HepG2 (cell line): Measurements from ENCODE around the gene DLG4. TPM values are rescaled to one million over a fixed set of nuclear protein-coding genes. Genes with fewer than 3 reads are reported as not detected.

Source experiments
- ARID3A ChIP-seq: IDR thresholded peaks from 2 replicates; pipeline ENCODE4 v1.6.1; 2012; ENCODE audit warnings: low read depth, low read length, improper control_type of control experiment
- HNRNPK ChIP-seq: fragments of 200-400 bp; formaldehyde crosslinking; IDR thresholded peaks from 2 replicates; pipeline ENCODE4 v1.6.1; 2018; ENCODE audit warnings: low read length, low read depth, moderate library complexity, mild to moderate bottlenecking; ENCODE audit not compliant: poor library complexity, severe bottlenecking
- ISL2 ChIP-seq: sonication (generic); formaldehyde crosslinking; IDR thresholded peaks from 2 replicates; pipeline ENCODE4 v1.5.0; 2020; ENCODE audit warnings: missing genetic modification reagents
- KDM3A ChIP-seq: IDR thresholded peaks from 2 replicates; pipeline ENCODE4 v1.6.1; 2018; ENCODE audit warnings: low read depth, missing compliant biosample characterization
- LCORL ChIP-seq, 2 experiments: fragments of 450-650 bp in 1 of 2; sonication (generic) in 1 of 2; formaldehyde crosslinking in 1 of 2; IDR thresholded peaks; 2 replicates each; pipeline versions ENCODE4 v1.5.0 to v1.6.1; 2017 to 2020; ENCODE audit warnings: antibody characterized with exemption in 1 of 2, missing genetic modification reagents in 1 of 2
- LRRFIP1 ChIP-seq: sonication (generic); formaldehyde crosslinking; conservative IDR thresholded peaks from 2 replicates; pipeline ENCODE4 v1.4.0; 2020; ENCODE audit warnings: missing genetic modification reagents
- MIER2 ChIP-seq: IDR thresholded peaks from 2 replicates; pipeline ENCODE4 v1.6.1; 2016; ENCODE audit warnings: missing biosample characterization, missing genetic modification reagents
- MTERF4 ChIP-seq: sonication (generic); formaldehyde crosslinking; IDR thresholded peaks from 2 replicates; pipeline ENCODE4 v1.8.0; 2023; ENCODE audit warnings: mild to moderate bottlenecking, missing genetic modification reagents
- MTF2 ChIP-seq: sonication (generic); formaldehyde crosslinking; IDR thresholded peaks from 2 replicates; pipeline ENCODE4 v1.5.0; 2020; ENCODE audit warnings: missing genetic modification reagents, borderline replicate concordance
- PRDM10 ChIP-seq: sonication (generic); formaldehyde crosslinking; IDR thresholded peaks from 2 replicates; pipeline ENCODE4 v1.4.0; 2020; ENCODE audit warnings: low read depth, missing genetic modification reagents
- ZBTB42 ChIP-seq: sonication (generic); formaldehyde crosslinking; IDR thresholded peaks from 2 replicates; pipeline ENCODE4 v1.5.0; 2020; ENCODE audit warnings: mild to moderate bottlenecking, missing genetic modification reagents
- ZNF138 ChIP-seq: sonication (generic); formaldehyde crosslinking; IDR thresholded peaks from 2 replicates; pipeline ENCODE4 v1.5.0; 2020; ENCODE audit warnings: mild to moderate bottlenecking, low read depth, missing genetic modification reagents
- ZNF143 ChIP-seq: sonication (generic); formaldehyde crosslinking; IDR thresholded peaks from 2 replicates; pipeline ENCODE4 v1.4.0; 2020; ENCODE audit warnings: missing genetic modification reagents
- ZNF563 ChIP-seq: sonication (generic); formaldehyde crosslinking; IDR thresholded peaks from 2 replicates; pipeline ENCODE4 v1.8.0; 2022; ENCODE audit warnings: mild to moderate bottlenecking, moderate library complexity, missing genetic modification reagents
- polyA plus RNA-seq, 8 experiments: library from polyadenylated mRNA; depleted of rRNA in 3 of 8; stranded (reverse) in 7 of 8; unstranded in 1 of 8; fragments of >200 nt; fragmentation: Illumina TruSeq in 4 of 8; extraction: Trizol in 4 of 8; gene quantifications; 2 replicates each; pipeline versions ENCODE4 v1.2.1 to v1.2.3, GENCODE V29; 2011 to 2016; ENCODE audit warnings: low read depth in 4 of 8, missing spikeins in 1 of 8, mixed read lengths in 1 of 8; ENCODE audit not compliant: insufficient read depth in 1 of 8
- total RNA-seq, 5 experiments: library from RNA; depleted of rRNA; stranded (reverse); fragments of >200 nt; fragmentation: Illumina TruSeq; extraction: Trizol; gene quantifications; 2 replicates each; pipeline ENCODE4 v1.2.3, GENCODE V29; 2016; ENCODE audit warnings: low read depth in 1 of 5

Gene DLG4
- total and polyA plus RNA-seq, 2 of the 13 experiments (the other 11 are each of a cell fraction or from before 2014, with no cell fraction given): 0.71 to 4.3 TPM

DNA sequence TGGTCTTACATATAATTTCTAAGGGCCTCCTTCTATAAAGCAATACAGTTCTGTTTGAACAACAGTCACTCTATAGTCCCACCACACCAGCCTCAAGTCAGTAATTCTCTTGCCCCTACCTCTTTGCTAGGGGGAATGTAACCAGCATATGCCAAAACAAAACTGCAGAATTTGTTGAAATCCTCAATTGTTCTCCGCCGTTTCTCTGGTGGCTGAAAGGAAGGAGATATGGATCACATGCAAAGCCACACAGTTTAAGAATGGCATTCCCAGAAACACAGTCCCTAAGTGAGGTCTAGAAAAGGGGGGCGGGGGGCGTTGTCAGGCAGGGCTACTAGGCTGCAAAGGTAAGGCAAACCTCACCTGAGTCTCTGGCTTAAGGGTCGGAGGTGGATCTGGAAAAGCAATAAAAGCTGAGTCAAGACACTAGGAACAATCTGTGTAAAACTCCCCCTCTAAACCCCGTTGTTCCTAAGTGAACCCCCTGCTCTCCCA, 17.7 kb upstream of the DLG4 start (continued):
- TF ChIP-seq PRDM10 (CRISPR knock-in tag) (0 out of 2 replicates have a peak, but pooled peaks have one; percentile 60), MTF2 (CRISPR knock-in tag) (no peak), LCORL (IDR thresholded peaks at IDR 0.05) (no peak), LCORL (CRISPR knock-in tag; IDR thresholded peaks at IDR 0.05) (0 out of 2 replicates have a peak, but pooled peaks have one; percentile 14), ZNF138 (CRISPR knock-in tag) (no peak), HNRNPK (no peak), ZNF143 (CRISPR knock-in tag) (no peak), ARID3A (no peak), KDM3A (CRISPR knock-in tag) (no peak), ISL2 (no peak), ZNF563 (0 out of 2 replicates have a peak, but pooled peaks have one; percentile 10), MIER2 (CRISPR knock-in tag) (no peak), MTERF4 (CRISPR knock-in tag) (0 out of 2 replicates have a peak, but pooled peaks have one; percentile 27), LRRFIP1 (CRISPR knock-in tag) (no peak), ZBTB42 (CRISPR knock-in tag) (no peak)
- TF ChIP-seq, all 625 proteins: peak for 6
